Erythroblast (primary cell): ENCODE measurements around the gene PBRM1.

ENCODE experiments used
- GATA1 ChIP-seq: IDR thresholded peaks from 2 replicates; pipeline ENCODE4 v1.6.1; 2011; ENCODE audit warnings: low read depth, mild to moderate bottlenecking, control low read depth, low read length, moderate library complexity
- POLR2A ChIP-seq: IDR thresholded peaks from 2 replicates; pipeline ENCODE4 v1.6.1; 2011; ENCODE audit warnings: mild to moderate bottlenecking, low read length

DNA sequence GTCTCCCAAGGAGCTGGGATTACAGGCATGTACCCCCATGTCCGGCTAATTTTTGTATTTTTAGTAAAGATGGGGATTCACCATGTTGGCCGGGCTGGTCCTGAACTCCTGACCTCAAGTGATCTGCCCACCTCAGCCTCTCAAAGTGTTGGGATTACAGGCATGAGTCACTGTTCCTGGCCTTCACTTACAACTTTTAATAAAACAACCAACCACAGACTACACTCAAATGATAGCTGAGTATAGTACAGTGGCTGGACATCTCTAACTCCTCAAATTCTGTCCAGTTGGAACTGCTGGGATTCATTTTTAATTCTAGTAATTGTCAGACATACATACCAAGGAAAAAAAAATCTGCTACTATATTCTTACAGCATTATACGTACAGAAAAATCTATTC is 71.0 kb downstream of the PBRM1 start:
- no peak for TF ChIP-seq POLR2A
- TF ChIP-seq GATA1, result no peak
